ENCODE measurements around the gene TCF7L2. TPM values are rescaled to one million over a fixed set of nuclear protein-coding genes. Genes with fewer than 3 reads are reported as not detected.

Gene TCF7L2
- polyA plus RNA-seq, 3 donors: 2.1 to 23.5 (median 6.1) TPM

- Histone ChIP-seq H3K79me2 (ENCODE audit: insufficient read depth, low read length) (no peaks in the 10 kb centered on the region), H3K4me3 (replicated peaks in 1 of 3; ENCODE audit: low read depth in 2 of 3, low read length in 3 of 3) (no peak overlapping the region), H3K36me3 (replicated peaks in 1 of 2; ENCODE audit: control insufficient read depth in 1 of 2, insufficient read depth in 2 of 2, low read length in 2 of 2) (no peaks in the 10 kb centered on the region), H3K9me3 (replicated peaks in 1 of 2; ENCODE audit: control insufficient read depth in 1 of 2, insufficient read depth in 1 of 2, low read length in 2 of 2) (no peaks in the 10 kb centered on the region), H3K4me1 (ENCODE audit: control insufficient read depth in 1 of 2, insufficient read depth in 2 of 2, low read length in 2 of 2) (no peaks in the 10 kb centered on the region), H2AFZ (ENCODE audit: insufficient read depth, low read depth, low read length, poor library complexity, severe bottlenecking) (no peak overlapping the region), H3K27me3 (ENCODE audit: control insufficient read depth in 2 of 2, insufficient read depth in 2 of 2, low read length in 2 of 2) (no peaks in the 10 kb centered on the region), H3K9ac (ENCODE audit: insufficient read depth, low read length, poor library complexity, severe bottlenecking) (no peak overlapping the region), H4K20me1 (ENCODE audit: insufficient read depth, low read length) (no peaks in the 10 kb centered on the region), H3K4me2 (replicated peaks; ENCODE audit: extremely low read depth, low read length, poor library complexity, severe bottlenecking) (no peak overlapping the region), H3K27ac (ENCODE audit: low read depth in 1 of 2, low read length in 2 of 2) (no peak overlapping the region)
- TF ChIP-seq, protein P1, sequence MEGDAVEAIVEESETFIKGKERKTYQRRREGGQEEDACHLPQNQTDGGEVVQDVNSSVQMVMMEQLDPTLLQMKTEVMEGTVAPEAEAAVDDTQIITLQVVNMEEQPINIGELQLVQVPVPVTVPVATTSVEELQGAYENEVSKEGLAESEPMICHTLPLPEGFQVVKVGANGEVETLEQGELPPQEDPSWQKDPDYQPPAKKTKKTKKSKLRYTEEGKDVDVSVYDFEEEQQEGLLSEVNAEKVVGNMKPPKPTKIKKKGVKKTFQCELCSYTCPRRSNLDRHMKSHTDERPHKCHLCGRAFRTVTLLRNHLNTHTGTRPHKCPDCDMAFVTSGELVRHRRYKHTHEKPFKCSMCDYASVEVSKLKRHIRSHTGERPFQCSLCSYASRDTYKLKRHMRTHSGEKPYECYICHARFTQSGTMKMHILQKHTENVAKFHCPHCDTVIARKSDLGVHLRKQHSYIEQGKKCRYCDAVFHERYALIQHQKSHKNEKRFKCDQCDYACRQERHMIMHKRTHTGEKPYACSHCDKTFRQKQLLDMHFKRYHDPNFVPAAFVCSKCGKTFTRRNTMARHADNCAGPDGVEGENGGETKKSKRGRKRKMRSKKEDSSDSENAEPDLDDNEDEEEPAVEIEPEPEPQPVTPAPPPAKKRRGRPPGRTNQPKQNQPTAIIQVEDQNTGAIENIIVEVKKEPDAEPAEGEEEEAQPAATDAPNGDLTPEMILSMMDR (IDR thresholded peaks at IDR 0.05): no peak
- Mint-ChIP-seq H3K27ac (no peak overlapping the region), H3K4me1 (peaks cover 3% of the 10 kb centered on the region), H3K4me3 (no peak overlapping the region), H3K9me3 (no peaks in the 10 kb centered on the region), H3K36me3 (no peaks in the 10 kb centered on the region), H3K27me3 (ENCODE audit: low read depth in 3 of 3) (peaks cover 2 to 11% (median 2%) of the 10 kb centered on the region in 3 donors)
- no peak for DNase-seq
- intact Hi-C loops (cut with micrococcal nuclease): no loop called here
- 94% methylated on average over 3 of the region's 6 CpGs for WGBS (ENCODE audit: insufficient coverage)
Observed at GRCh38 chr10:112938808-112939482, 11.1 kb upstream of the TCF7L2 start.

- intact Hi-C loops (cut with micrococcal nuclease): no loop called here
- Histone ChIP-seq H3K4me3 (replicated peaks in 1 of 3; ENCODE audit: low read depth in 2 of 3, low read length in 3 of 3) (peak overlapping the region in 1 of 3 experiments; percentile 14), H3K4me1 (ENCODE audit: control insufficient read depth in 1 of 2, insufficient read depth in 2 of 2, low read length in 2 of 2) (peaks cover 21 to 25% of the 10 kb centered on the region in 2 donors), H4K20me1 (ENCODE audit: insufficient read depth, low read length) (no peaks in the 10 kb centered on the region), H3K4me2 (replicated peaks; ENCODE audit: extremely low read depth, low read length, poor library complexity, severe bottlenecking) (peak overlapping the region; percentile 22), H3K36me3 (replicated peaks in 1 of 2; ENCODE audit: control insufficient read depth in 1 of 2, insufficient read depth in 2 of 2, low read length in 2 of 2) (no peaks in the 10 kb centered on the region), H3K79me2 (ENCODE audit: insufficient read depth, low read length) (peaks cover 7% of the 10 kb centered on the region), H3K9ac (ENCODE audit: insufficient read depth, low read length, poor library complexity, severe bottlenecking) (no peak overlapping the region), H2AFZ (ENCODE audit: insufficient read depth, low read depth, low read length, poor library complexity, severe bottlenecking) (no peak overlapping the region), H3K27me3 (ENCODE audit: control insufficient read depth in 2 of 2, insufficient read depth in 2 of 2, low read length in 2 of 2) (no peaks in the 10 kb centered on the region), H3K9me3 (replicated peaks in 1 of 2; ENCODE audit: control insufficient read depth in 1 of 2, insufficient read depth in 1 of 2, low read length in 2 of 2) (no peaks in the 10 kb centered on the region), H3K27ac (ENCODE audit: low read depth in 1 of 2, low read length in 2 of 2) (no peak overlapping the region)
- peak in 2 of 3 donors; percentile 23 to 32 for DNase-seq
- peaks cover 0 to 2% (median 0%) of the 10 kb centered on the region in 7 donors for H3K9me3 Mint-ChIP-seq
- H3K27ac Mint-ChIP-seq: peak overlapping the region in 2 of 7 donors; percentile 15 to 16
- whole genome bisulfite sequencing (ENCODE audit: insufficient coverage): 0% methylated on average over 2 of the region's 5 CpGs
- H3K4me3 Mint-ChIP-seq: peak overlapping the region in 1 of 2 donors; percentile 17
- no peaks in the 10 kb centered on the region for H3K36me3 Mint-ChIP-seq
- TF ChIP-seq, protein P1 (IDR thresholded peaks at IDR 0.05): no peak
- H3K4me1 Mint-ChIP-seq: peaks cover 22% of the 10 kb centered on the region
- peaks cover 10 to 11% (median 11%) of the 10 kb centered on the region in 3 donors for H3K27me3 Mint-ChIP-seq (ENCODE audit: low read depth in 3 of 3)
Observed at GRCh38 chr10:112945811-112946210, 4.2 kb upstream of the TCF7L2 start.
